HL-60/S4 treated with phorbol 12-myristate 13-acetate at 8.2 ng/mL for 4 days and 3 days (cell line): ENCODE results near the gene CETP.
"Not testable (repeated sequence)": the region's sequence is repeated elsewhere in the genome, so short reads cannot be mapped to it uniquely, and the experiment has no call there.

Source experiments
- in situ Hi-C: fragments of 300-500 bp; cut with MboI; formaldehyde crosslinking; loops from 2 replicates; pipeline ENCODE4 v1.15.0; 2022; ENCODE audit warnings: low sequenced_read_pairs

Gene CETP

GRCh38 chr16:56977823-56978430 lies 16.2 kb downstream of the CETP start:
- in situ Hi-C loops: no loop called here

- in situ Hi-C loops: no loop called here
Measured at GRCh38 chr16:56980201-56980535, 18.4 kb downstream of the CETP start.

- in situ Hi-C loops: no loop called here
Measured at GRCh38 chr16:56980792-56981724, 19.3 kb downstream of the CETP start.

GRCh38 chr16:56981729-56982271 lies 20.1 kb downstream of the CETP start:
- in situ Hi-C loops: no loop called here

GRCh38 chr16:56982695-56983094 lies 20.9 kb downstream of the CETP start:
- in situ Hi-C loops: no loop called here

GRCh38 chr16:56983211-56983751 lies 21.5 kb downstream of the CETP start:
- in situ Hi-C loops: no loop called here

GRCh38 chr16:56984639-56985038 lies 22.9 kb downstream of the CETP start:
- in situ Hi-C loops: no loop called here

GRCh38 chr16:56985288-56985961 lies 23.7 kb downstream of the CETP start:
- in situ Hi-C loops: no loop called here

- in situ Hi-C loops: no loop called here
Measured at GRCh38 chr16:56985962-56986360, 24.2 kb downstream of the CETP start.

GRCh38 chr16:56986361-56986760 lies 24.6 kb downstream of the CETP start:
- in situ Hi-C loops: no loop called here

- in situ Hi-C loops: not testable (repeated sequence)
Measured at GRCh38 chr16:56986908-56987307, 25.2 kb downstream of the CETP start.

GRCh38 chr16:56987692-56988091 lies 25.9 kb downstream of the CETP start:
- in situ Hi-C loops: no loop called here

- in situ Hi-C loops: no loop called here
Measured at GRCh38 chr16:56988161-56988947, 26.6 kb downstream of the CETP start.

GRCh38 chr16:56988948-56989945 lies 27.5 kb downstream of the CETP start, which contains the start of gene NLRC5:
Gene NLRC5, plus strand, starts transcription at chr16:56989557. Its CDS starts 31,156 bp downstream, at chr16:57020713.
- in situ Hi-C loops: no loop called here

- in situ Hi-C loops: no loop called here
Measured at GRCh38 chr16:56989988-56990387, 28.2 kb downstream of the CETP start.

- in situ Hi-C loops: no loop called here
Measured at GRCh38 chr16:56990407-56991286, 28.9 kb downstream of the CETP start.

- in situ Hi-C loops: not testable (repeated sequence)
Measured at GRCh38 chr16:56992431-56992830, 30.7 kb downstream of the CETP start.

- in situ Hi-C loops: no loop called here
Measured at GRCh38 chr16:56993204-56993603, 31.5 kb downstream of the CETP start.
